ENCODE results near the gene MED13.
"Not testable (repeated sequence)": the region's sequence is repeated elsewhere in the genome, so short reads cannot be mapped to it uniquely, and the experiment has no call there.

Gene MED13

DNA sequence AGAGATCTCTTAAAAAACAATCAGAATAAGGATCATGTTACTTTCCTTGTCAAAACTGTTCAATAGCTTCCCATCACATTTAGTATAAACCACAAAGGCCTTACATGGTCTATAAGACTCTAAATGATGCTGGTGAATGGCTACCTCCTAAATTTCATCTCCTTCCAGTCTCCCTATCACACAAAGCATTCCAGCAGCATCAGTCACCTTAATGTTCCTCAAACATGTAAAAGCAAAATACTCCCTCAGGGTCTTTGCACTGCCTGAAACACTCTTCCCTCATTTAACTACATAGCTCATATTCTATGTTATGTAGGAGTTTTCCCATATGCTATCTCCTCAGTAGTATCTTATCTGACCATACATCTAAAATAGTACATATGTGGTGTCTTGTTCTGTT, 83.8 kb downstream of the MED13 start:
- DNase-seq = no peak

DNA sequence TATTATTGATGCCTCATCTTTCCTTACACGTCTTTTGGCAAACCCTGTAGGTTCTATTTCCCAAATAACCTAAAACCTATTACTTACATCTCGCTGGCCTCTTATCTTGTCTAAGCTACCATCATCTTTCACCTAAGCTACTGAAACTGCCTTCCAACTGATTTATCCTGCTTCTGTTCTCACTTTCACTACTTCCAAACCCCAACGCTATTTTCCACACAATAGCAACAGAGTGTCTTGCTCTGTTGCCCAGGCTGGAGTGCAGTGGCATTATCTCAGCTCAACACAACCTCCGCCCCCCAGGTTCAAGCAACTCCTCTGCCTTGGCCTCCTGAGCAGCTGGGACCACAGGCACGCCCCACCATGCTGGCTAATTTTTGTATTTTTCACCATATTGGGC, 84.5 kb downstream of the MED13 start:
- DNase-seq = no peak

DNA sequence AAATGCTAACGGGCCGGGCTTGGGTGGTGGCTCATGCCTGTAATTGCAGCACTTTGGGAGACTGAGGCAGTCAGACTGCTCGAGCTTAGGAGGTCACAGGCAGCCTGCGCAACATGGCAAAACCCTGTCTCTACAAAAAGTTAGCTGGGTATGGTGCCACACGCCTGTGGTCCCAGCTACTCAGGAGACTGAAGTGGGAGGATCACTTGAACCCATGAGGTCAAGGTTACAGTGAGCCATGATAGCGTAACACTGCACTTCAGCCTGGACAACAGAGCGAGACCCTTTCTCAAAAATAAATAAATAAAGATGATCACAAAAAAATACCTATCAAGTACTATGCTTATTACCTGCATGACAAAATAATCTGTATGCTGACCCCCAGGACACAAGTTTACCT, 91.0 kb downstream of the MED13 start:
- DNase-seq = no peak

DNA sequence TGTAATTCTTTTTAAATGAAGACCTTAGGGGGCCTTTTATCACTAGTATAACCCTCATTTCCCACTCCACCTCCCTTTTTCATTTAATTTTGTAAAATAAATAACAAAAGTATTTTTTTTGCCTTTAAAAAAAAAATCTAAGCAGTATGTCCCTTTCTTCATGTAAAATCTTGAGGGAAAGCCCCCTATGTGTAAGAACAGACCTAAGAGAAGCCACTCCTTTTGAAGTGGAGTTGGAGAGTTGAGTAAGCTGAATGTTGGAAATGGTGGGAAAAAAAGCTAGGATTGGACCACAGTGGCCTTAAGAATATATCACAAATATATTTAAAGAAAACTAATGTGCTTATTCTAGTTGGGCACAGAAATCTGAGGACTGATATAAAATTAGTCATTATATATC, 92.8 kb downstream of the MED13 start:
- DNase-seq = no peak

DNA sequence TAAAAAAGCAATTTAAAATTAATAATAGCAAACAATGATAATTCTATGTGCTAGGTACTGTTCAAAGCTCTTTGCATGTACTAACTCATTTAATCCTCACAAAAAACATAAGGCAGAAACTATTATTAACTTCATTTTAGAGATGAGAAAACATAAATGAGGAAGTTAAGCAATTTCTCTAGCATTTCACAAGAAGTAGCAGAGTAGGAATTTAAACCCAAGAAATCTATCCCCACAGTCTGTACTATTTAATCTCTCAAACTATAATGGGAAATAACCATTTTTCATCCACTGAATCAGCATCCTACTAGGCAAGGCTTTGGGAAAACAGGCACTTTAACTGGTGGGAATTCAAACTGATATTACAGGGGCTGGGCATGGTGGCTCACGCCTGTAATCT, 95.0 kb downstream of the MED13 start:
- DNase-seq = no peak

DNA sequence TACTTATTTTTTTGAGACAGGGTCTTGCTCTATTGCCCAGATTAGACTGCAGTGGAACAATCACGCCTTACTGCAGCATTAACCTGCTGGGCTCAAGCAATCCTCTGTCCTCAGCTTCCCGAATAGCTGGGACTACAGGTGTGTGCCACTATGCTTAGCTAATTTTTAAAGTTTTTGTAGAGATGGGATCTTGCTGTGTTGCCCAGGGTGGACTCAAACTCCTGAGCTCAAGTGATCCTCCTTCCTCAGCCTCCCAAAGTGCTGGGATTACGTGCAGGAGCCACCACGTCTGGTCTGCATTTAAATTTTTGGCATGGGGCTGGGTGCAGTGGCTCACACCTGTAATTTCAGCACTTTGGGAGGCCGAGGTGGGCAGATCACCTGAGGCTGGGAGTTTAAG, 96.3 kb downstream of the MED13 start:
- DNase-seq = no peak

DNA sequence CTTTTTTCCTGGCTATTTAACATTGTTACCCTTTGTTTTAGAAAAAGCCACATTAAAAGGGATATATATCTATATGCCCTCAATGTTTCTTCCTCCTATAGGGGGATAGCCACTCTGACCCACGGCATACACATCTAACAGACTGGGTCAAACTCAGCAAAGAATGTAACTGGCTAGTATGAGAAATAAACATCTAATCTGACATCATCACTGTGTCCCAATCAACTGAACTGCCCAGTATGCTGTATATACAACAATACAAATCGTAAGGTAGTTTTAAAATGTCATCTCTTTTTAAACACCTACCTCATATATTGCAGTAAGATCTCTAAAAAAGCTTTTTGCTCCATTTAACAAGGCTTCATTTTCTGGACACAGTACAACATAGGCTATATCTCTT, 97.3 kb downstream of the MED13 start:
- DNase-seq = no peak

DNA sequence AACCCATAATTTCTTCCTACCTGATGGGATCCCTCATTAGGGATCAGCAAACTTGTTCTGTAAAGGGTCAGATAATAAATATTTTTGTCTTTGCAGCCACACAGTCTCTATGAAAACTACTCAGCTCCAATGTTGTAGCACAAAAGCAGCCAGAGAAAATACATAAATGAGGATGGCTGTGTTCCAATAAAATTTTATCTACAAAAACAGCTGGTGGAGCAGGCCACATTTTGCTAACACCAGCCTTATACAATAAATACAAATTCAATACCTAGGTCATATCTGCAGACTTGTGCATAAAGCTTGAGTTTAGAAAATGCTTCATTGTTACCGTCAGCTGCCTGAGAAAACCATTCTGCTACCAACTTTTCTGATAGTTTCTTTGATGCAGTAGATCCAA, 98.9 kb downstream of the MED13 start:
- no peak for DNase-seq

DNA sequence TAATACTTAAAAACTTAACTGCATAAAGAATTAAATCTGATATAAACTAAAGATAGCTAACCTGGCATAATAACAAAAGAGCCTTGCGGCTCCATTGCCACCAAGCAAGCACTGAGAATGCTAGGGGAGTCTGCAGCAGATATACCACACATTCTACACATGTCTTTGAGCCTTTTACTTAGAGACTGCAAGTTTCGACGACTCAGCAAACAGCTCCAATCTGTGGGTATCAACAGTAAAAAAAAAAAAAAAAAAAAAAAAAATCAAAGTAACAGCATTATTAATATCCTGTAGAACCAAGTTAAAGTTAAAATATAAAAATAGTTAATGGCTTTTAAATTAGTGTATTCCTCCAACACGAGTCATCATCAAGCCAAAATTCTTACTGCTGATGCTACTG, 109.5 kb downstream of the MED13 start:
- DNase-seq = no peak

DNA sequence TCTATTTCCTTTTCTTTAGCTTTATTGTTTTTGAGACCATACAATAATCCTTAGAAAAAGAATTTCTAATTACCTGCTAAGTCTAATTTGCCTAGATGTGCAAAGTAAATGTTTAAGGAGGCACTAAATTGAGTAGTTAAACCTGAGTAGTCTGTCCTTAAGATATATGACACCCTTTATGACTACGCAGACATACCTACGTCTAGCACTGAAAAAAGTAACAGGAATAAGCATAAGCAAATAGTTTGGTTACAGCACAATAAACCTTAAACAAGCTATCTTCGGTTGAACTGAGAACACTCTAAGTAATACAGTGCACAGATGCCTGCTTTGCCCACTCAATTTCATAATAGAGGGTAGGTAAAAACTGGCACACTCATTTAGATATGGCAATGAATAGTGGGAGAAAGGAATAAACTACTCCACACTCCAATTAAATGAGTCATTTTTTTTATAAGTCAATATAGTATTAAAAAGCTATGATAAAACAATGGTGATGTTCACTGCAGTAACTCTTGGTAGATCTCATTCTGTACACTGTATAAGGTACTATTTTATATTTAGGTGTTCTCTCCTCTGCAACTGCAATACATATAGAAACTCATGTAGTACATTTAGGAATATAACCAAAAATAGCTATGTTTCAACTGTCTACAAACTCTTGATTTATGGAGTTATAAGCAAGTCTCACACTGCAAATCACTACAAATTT, 117.6 kb downstream of the MED13 start:
- DNase-seq = no peak

DNA sequence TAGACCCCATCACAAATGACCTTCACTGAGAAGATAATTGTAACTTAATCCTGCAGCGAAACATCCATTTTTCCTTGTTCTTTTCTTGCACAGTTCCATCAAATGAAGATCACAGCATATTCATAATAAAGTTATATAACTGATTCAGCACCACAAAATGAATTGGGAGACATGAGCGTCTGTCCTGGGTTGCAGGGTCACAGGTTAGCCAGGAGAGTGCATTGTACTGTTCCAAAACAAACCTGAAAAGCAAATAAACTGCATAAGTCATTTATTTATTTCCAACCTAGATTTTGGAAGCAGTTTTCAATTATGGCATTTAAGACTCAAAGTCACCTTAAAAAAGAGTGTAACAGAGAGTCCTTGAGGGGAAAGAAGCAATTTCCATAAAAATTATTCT, 118.7 kb downstream of the MED13 start:
- DNase-seq = no peak

DNA sequence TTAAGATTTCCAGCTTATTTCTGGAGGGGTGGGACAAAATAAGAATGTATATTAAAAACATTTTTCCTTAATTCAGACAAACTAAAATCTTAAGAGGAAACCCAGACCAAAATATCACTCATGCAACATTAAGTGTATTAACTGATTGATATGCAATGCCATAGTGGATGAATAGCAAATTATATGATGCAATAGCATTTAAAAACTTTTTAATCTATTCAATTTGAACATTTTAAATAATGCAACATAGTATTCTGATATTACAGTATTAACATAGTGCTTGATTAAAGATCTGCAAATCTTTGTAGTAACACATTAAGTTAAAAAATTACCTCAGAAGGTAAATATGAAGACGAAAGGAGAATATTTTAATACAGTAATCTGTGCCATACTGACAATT, 122.0 kb downstream of the MED13 start:
- DNase-seq = no peak

DNA sequence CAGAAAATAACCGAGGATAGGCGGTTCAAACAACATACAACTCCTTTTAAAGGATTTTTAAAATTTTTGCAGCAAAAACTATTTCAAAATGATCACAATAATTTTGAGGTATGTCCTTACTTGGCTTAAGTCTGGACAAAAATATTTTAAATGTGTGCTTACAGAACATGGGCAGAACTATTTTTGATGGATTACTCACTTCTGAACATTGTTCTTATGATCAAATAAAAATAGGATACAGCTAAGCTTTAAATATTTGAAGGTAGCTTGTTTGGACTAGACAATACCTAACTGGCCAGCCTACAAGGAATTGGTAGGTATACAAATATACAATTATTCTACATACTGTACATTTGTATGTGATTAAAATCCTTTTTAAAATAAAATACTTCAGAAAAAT, 123.0 kb downstream of the MED13 start:
- no peak for DNase-seq

DNA sequence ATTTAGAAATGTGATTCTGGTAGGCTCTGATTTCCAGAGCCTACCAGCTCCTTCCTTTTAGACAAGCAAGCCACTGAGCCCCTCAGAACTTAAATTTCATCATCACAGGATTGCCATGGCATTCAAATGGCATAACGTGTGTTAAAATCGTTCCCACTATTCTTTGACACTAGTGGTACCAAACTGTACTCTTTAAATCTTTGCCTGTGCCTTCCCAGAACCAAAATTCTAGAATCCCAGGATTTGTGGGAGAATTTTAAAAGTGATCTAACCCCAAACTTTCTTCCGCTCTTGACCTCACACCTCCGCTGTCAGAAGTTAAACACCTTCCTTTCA, 137.0 kb downstream of the MED13 start:
- DNase-seq = no peak

DNA sequence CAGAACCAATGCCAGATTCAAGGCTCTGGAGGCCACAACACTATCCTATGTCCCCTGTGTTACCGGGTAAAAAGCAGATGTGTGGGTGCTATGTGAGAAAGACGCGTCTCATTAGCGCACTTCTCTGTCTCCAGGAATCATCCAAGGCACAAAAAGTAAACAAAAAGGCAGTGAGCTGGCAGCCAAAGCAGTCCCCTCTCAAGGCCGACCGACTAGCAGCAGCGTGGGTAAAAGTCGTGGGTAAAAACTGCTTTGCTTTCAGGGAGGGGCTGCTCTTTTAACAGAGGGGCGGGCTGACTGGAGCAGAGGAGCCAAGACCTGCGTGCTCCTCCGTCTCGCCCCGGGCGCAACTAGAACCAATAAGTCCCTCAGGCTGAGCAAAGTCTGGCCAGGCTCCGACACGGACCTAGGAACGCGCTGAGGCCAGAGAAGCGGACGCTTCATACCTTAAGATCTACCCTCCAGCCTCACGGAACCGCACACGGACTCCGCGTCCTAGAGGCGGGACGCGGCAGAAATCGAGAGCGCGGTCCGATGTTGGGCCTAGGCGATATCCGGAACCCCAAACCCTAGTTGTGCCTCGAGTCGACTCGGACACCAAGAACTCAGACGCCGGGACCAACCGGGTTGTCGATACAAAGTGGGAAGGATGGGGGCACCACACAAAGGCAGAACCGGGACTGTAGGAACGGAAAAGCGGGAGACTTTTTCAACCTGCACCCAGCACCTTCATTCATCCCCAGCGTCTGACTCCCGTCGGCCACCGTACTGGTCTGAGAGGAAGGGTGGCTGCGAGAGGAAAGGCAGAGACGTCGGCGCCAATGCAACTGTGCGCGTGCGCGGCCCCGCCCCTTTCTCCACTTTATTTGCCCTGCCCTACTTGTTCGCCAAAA, 137.6 kb downstream of the MED13 start, which contains the start of gene INTS2:
TSS of gene INTS2 (minus strand) at position 775 of the 893 bp plus-strand sequence. CDS start 1,338 bp downstream, outside the sequence.
- DNase-seq = peak; percentile 88

DNA sequence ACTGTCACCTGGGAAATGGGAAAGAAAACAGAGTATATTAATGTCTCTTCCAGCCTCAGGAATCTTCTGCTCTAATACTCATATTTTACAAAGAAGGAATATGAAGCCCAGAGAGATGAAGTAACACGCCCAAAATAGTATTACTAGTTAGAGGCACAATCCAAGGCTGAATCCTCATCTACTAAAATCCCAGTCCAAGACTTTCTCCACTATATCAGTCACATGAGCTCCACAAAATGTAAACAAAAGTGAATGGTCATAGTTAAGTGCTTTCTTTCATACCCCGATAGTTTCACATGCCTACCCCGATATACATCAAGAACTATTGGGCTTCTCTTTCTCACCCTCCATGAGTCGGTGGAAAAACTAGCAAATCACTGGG, 138.3 kb downstream of the MED13 start:
- no peak for DNase-seq

DNA sequence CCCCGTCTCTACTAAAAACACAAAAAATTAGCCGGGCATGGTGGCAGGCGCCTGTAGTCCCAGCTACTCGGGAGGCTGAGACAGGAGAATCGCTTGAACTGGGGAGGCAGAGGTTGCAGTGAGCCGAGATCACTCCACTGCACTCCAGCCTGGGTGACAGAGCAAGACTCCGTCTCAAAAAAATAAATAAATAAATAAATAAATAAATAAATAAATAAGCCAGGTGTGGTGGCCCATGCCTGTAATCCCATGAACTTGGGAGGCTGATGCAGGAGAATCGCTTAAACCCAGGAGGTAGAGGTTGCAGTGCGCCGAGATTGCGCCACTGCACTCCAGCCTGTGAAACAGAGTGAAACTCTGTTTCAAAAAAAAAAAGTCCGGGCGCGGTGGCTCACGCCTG, 149.9 kb downstream of the MED13 start:
- not testable (repeated sequence) for DNase-seq

DNA sequence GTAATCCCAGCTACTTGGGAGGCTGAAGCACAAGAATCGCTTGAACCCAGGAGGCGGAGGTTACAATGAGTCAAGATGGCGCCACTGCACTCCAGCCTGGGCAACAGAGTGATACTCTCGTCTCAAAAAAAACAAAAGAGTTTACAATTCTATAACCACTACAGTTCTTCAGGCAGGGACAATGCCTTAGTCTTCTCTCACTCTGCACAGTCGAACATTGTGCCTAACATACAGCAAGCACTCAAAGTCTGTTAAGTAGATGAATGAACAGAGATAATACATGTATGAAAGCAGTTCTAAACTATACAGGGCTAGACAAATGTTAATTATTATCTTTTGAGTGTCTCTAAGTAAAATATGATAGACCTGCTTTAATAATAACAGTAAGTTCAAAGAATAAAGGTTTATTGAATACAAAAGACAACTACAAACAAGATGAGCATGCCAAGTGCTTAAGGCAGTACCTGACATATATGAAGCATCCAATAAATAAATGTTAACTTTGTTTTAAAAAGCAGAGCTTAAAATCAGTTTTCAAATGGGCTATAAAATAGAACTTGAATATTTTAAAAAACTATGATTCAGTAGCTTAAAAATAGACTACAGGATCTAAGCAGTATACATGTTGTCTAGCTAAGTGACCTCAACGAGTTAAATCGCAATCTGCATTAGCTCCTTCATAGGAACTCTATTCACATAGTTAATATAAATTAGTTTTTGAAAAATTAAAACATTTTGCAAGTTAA, 156.6 kb downstream of the MED13 start:
- no peak for DNase-seq

DNA sequence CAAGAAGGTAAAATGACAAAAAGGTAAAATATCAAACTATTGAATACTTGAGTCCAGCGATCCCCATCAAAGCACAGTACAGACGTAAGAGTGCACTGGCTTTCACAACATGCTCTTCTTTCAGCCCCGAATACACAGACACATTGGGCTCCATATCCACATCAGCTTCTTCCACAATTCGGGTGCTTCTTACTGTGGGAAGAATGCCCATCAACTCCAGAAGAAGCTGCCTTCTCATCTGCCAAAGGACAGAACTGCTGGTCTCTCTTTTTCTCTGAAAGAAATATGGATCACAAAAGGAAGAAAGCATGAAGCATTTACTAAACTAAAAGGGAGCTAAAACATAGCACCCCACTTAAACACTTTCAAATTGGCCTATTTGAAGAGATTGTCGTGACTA, 157.7 kb downstream of the MED13 start:
- DNase-seq = no peak

DNA sequence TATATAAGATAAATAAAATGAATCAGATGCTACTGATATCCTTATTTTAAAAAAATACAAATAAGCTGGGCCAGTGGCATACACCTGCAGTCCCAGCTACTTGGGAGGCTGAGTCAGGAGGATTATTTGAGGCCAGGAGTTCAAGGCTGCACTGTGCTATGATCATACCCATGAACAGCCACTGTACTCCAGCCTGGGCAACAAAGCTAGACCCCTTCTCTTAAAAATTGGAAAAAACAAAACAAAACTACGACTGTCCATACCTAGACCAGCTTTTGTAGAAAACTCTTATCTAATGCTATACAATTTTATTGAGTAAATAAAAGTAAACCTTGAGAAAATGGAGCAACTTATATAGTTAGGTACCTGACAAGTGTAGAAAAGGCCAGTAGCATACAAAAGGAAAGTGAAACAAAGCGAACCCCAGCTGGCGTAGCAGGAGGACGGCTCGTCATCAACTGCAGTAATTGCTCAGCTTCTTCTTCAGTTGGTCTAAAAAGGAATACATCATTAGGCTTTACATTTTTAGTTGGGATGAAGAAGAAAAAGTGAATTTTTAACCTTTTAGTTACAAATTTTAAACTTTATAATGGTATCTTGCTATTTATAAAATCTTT, 160.9 kb downstream of the MED13 start:
- no peak for DNase-seq

DNA sequence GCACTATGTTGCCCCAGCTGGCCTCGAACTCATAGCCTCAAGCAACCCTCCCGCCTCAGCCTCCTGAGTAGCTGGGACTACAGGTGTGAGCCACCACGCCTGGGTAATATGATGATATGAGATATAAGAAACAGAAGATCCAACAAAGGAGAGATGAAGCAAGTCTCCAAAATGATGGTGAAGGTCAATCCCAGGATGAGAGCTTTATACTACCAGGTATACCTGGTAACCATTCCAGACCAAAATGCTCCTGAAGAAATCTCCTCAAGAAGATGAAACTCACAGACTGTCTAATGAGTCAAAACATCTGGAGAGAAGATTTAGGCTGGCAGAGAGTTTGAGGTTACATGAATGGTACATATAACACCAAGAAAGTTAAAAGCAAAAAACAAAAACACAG, 161.8 kb downstream of the MED13 start:
- DNase-seq = no peak

DNA sequence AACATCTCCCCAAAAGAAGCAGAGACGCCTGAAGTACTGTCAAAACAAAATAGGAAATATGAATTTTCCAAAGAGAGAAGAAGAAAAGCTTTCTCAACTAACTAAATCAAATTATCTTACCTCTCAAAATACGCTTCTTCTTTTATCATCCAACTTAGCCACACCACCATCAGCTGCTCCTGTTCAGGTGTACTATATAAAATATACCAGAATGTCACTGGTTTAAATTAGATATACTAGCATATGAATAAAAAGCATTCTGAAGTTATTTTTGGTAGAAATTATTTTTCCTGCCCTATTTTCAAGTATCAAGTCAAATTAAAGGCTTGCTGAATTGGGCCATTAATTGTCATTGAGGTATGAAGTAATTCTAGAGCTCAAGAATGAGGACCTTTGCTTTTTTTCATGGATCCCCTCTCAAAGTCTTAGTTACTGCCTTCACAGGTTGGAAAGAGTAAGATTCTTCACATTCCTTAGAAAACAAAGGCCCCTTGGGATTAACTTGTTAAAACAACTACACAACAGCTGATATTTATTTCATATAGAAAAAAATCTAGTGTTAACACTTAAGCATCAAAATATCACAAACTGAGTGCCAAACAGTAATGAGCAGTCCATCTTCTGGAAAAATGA, 167.4 kb downstream of the MED13 start:
- DNase-seq = no peak

DNA sequence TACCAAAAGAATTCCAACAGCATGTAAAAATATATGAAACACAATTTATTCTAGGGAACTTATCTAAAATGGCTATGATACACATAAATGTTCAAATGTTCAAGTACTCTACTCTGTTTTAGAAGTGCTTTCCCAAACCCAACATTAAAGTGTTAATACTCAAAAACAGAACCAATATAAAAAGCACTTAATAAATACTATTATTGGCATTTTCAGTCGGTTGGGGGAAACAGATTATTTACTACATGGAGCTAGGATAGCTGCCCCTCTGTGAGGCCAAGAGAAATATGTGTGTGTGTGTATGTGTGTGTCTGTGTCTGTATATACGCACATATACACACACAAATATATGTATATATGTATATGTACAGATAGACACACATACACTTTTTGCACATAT, 169.7 kb downstream of the MED13 start:
- no peak for DNase-seq

Measured in NCI-H446 treated with DMSO at 0.1 percent for 48 hours (cell line).